Activated T-helper 1 cell treated with Interleukin-2 at 50 U/mL for 16 hours (primary cell): Measurements from ENCODE around the gene CD24.

Experiments used
- DNase-seq: peaks from one replicate; pipeline ENCODE4 v3.0.0-alpha.2; 2020; ENCODE audit warnings: low read depth

CD24 gene

GRCh38 chr6:106967936-106968555 lies 6.5 kb downstream of the CD24 start:
- no peak for DNase-seq

GRCh38 chr6:106966671-106967640 lies 7.6 kb downstream of the CD24 start:
- DNase-seq, result no peak

- DNase-seq, result no peak
Observed at GRCh38 chr6:106966229-106966628, 8.3 kb downstream of the CD24 start.

- no peak for DNase-seq
Observed at GRCh38 chr6:106964954-106965353, 9.6 kb downstream of the CD24 start.

- DNase-seq, result no peak
Observed at GRCh38 chr6:106964099-106964498, 10.4 kb downstream of the CD24 start.

GRCh38 chr6:106963544-106963943 lies 11.0 kb downstream of the CD24 start:
- DNase-seq, result no peak

- no peak for DNase-seq
Observed at GRCh38 chr6:106961801-106962200, 12.7 kb downstream of the CD24 start.

- DNase-seq, result no peak
Observed at GRCh38 chr6:106961136-106961535, 13.4 kb downstream of the CD24 start.

- no peak for DNase-seq
Observed at GRCh38 chr6:106959985-106960384, 14.5 kb downstream of the CD24 start.

- DNase-seq, result no peak
Observed at GRCh38 chr6:106939848-106940247, 34.7 kb downstream of the CD24 start.

GRCh38 chr6:106939208-106939607 lies 35.3 kb downstream of the CD24 start:
- no peak for DNase-seq

- no peak for DNase-seq
Observed at GRCh38 chr6:106927531-106928398, 46.8 kb downstream of the CD24 start.

- no peak for DNase-seq
Observed at GRCh38 chr6:106925948-106926347, 48.6 kb downstream of the CD24 start.

GRCh38 chr6:106924694-106925523 lies 49.6 kb downstream of the CD24 start:
- no peak for DNase-seq

GRCh38 chr6:106922626-106923025 lies 51.9 kb downstream of the CD24 start:
- no peak for DNase-seq
